Colonic mucosa (tissue), 4 donors: ENCODE results near the gene POLG2. TPM values are rescaled to one million over a fixed set of nuclear protein-coding genes. Genes with fewer than 3 reads are reported as not detected.
"Not testable (repeated sequence)": the region's sequence is repeated elsewhere in the genome, so short reads cannot be mapped to it uniquely, and the experiment has no call there.

ENCODE experiments used
- DNase-seq: peaks from one replicate; pipeline ENCODE4 v3.0.0-alpha.2; 2020
- H3K27ac ChIP-seq: fragments of 200-600 bp; one replicate; pipeline ENCODE4 v1.8.0; 2021
- H3K27me3 ChIP-seq: fragments of 200-600 bp; one replicate; pipeline ENCODE4 v1.8.0; 2021
- H3K36me3 ChIP-seq: fragments of 200-600 bp; one replicate; pipeline ENCODE4 v1.8.0; 2021
- H3K4me1 ChIP-seq: fragments of 200-600 bp; one replicate; pipeline ENCODE4 v1.8.0; 2021; ENCODE audit warnings: mild to moderate bottlenecking
- H3K4me3 ChIP-seq: fragments of 200-600 bp; one replicate; pipeline ENCODE4 v1.8.0; 2021
- H3K9ac ChIP-seq, 2 donors: one replicate each; pipeline ENCODE4 v1.7.0; 2013; ENCODE audit warnings: control low read depth in 2 of 2, low read depth in 2 of 2, low read length in 2 of 2
- H3K9me3 ChIP-seq: fragments of 200-600 bp; one replicate; pipeline ENCODE4 v1.8.0; 2021
- CTCF ChIP-seq: fragments of 200-600 bp; IDR thresholded peaks from one replicate; pipeline ENCODE4 v1.8.0; 2022; ENCODE audit warnings: antibody characterized with exemption, mild to moderate bottlenecking
- intact Hi-C: fragments of 100-400 bp; cut with DNase I; formaldehyde crosslinking; loops from one replicate; pipeline ENCODE4 v1.14.1; 2022
- total RNA-seq, 2 donors: library from RNA; stranded (reverse); fragmentation: NEBNext Ultra II Directional in 1 of 2; extraction: Animal tissue kit (Norgen Biotek cat#: 25700) in 1 of 2; gene quantifications; one replicate each; pipeline ENCODE4 v1.2.1, GENCODE V29; 2021
- donor health status: healthy.
- donor health status: DM: no; HTN: no; CAD: no.
- donor health status: DM: no; HTN: no; CAD: no.

The POLG2 gene
- total RNA-seq, 2 donors from 2014 or later = 10.5 to 12.3 TPM

- no peak for DNase-seq
- H3K4me3 ChIP-seq = no peak overlapping the region
- H3K4me1 ChIP-seq = no peaks in the 10 kb centered on the region
- no peaks in the 10 kb centered on the region for H3K9me3 ChIP-seq
- intact Hi-C loops = no loop called here
- no peak overlapping the region for H3K27ac ChIP-seq
- H3K9ac ChIP-seq = no peak overlapping the region
- no peak for TF ChIP-seq CTCF
- no peaks in the 10 kb centered on the region for H3K27me3 ChIP-seq
- H3K36me3 ChIP-seq = no peaks in the 10 kb centered on the region
These were observed 35.1 kb downstream of the POLG2 start for GRCh38 chr17:64461788-64462187.

GRCh38 chr17:64460955-64461354 lies 35.9 kb downstream of the POLG2 start:
- TF ChIP-seq CTCF = no peak
- H3K9me3 ChIP-seq = no peaks in the 10 kb centered on the region
- H3K27me3 ChIP-seq = no peaks in the 10 kb centered on the region
- H3K27ac ChIP-seq = no peak overlapping the region
- no peak for DNase-seq
- no peaks in the 10 kb centered on the region for H3K36me3 ChIP-seq
- H3K4me1 ChIP-seq = peaks cover 4% of the 10 kb centered on the region
- no peak overlapping the region for H3K9ac ChIP-seq
- H3K4me3 ChIP-seq = no peak overlapping the region
- intact Hi-C loops = no loop called here

- H3K36me3 ChIP-seq, H3K4me3 ChIP-seq, H3K27ac ChIP-seq, H3K27me3 ChIP-seq, H3K9ac ChIP-seq, DNase-seq, H3K4me1 ChIP-seq, intact Hi-C loops, H3K9me3 ChIP-seq: not testable (repeated sequence)
These were observed 37.0 kb downstream of the POLG2 start for GRCh38 chr17:64459818-64460217.

GRCh38 chr17:64459284-64459747 lies 37.5 kb downstream of the POLG2 start:
- DNase-seq = no peak
- H3K27me3 ChIP-seq = no peaks in the 10 kb centered on the region
- no peak overlapping the region for H3K4me3 ChIP-seq
- intact Hi-C loops = no loop called here
- no peak overlapping the region for H3K27ac ChIP-seq
- no peak for TF ChIP-seq CTCF
- no peak overlapping the region for H3K9ac ChIP-seq
- H3K4me1 ChIP-seq = peaks cover 4% of the 10 kb centered on the region
- no peaks in the 10 kb centered on the region for H3K9me3 ChIP-seq
- H3K36me3 ChIP-seq = no peaks in the 10 kb centered on the region

GRCh38 chr17:64458756-64459155 lies 38.1 kb downstream of the POLG2 start:
- intact Hi-C loops = no loop called here
- Histone ChIP-seq H3K4me3 (no peak overlapping the region), H3K27me3 (no peaks in the 10 kb centered on the region), H3K36me3 (no peaks in the 10 kb centered on the region), H3K4me1 (peaks cover 4% of the 10 kb centered on the region), H3K9ac (no peak overlapping the region), H3K9me3 (no peaks in the 10 kb centered on the region), H3K27ac (no peak overlapping the region)
- TF ChIP-seq CTCF = no peak
- no peak for DNase-seq

GRCh38 chr17:64457156-64457555 lies 39.7 kb downstream of the POLG2 start:
- Histone ChIP-seq H3K4me3 (no peak overlapping the region), H3K36me3 (no peaks in the 10 kb centered on the region), H3K9me3 (no peaks in the 10 kb centered on the region), H3K4me1 (peaks cover 4% of the 10 kb centered on the region), H3K27me3 (no peaks in the 10 kb centered on the region), H3K9ac (no peak overlapping the region), H3K27ac (no peak overlapping the region)
- TF ChIP-seq CTCF = no peak
- DNase-seq = no peak
- intact Hi-C loops = no loop called here
